HepG2 (cell line): Measurements from ENCODE around the gene WDR83. TPM values are rescaled to one million over a fixed set of nuclear protein-coding genes. Genes with fewer than 3 reads are reported as not detected.

Experiments
- ARNT ChIP-seq: fragments of 450-650 bp; IDR thresholded peaks from 2 replicates; pipeline ENCODE4 v1.6.1; 2017
- CENPBD1 ChIP-seq: sonication (generic); formaldehyde crosslinking; IDR thresholded peaks from 2 replicates; pipeline ENCODE4 v1.8.0; 2022; ENCODE audit warnings: missing genetic modification reagents, low read depth, mild to moderate bottlenecking, borderline replicate concordance
- GFI1 ChIP-seq: sonication (generic); formaldehyde crosslinking; IDR thresholded peaks from 2 replicates; pipeline ENCODE4 v1.5.0; 2020; ENCODE audit warnings: missing genetic modification reagents, mild to moderate bottlenecking, borderline replicate concordance
- HHEX ChIP-seq: IDR thresholded peaks from 2 replicates; pipeline ENCODE4 v1.6.1; 2016; ENCODE audit warnings: control low read depth
- NAIF1 ChIP-seq: sonication (generic); formaldehyde crosslinking; IDR thresholded peaks from 2 replicates; pipeline ENCODE4 v1.5.0; 2020; ENCODE audit warnings: mild to moderate bottlenecking, missing genetic modification reagents, borderline replicate concordance
- NCOA5 ChIP-seq: sonication (generic); formaldehyde crosslinking; IDR thresholded peaks from 2 replicates; pipeline ENCODE4 v1.4.0; 2020; ENCODE audit warnings: missing genetic modification reagents
- PAWR ChIP-seq: sonication (generic); formaldehyde crosslinking; IDR thresholded peaks from 2 replicates; pipeline ENCODE4 v1.4.0; 2020; ENCODE audit warnings: missing genetic modification reagents, mild to moderate bottlenecking, borderline replicate concordance
- PREB ChIP-seq: sonication (generic); formaldehyde crosslinking; IDR thresholded peaks from 2 replicates; pipeline ENCODE4 v1.4.0; 2020; ENCODE audit warnings: missing genetic modification reagents
- RARA ChIP-seq: IDR thresholded peaks from 2 replicates; pipeline ENCODE4 v1.6.1; 2016; ENCODE audit warnings: missing genetic modification reagents, missing compliant biosample characterization
- RBFOX2 ChIP-seq: fragments of 200-400 bp; formaldehyde crosslinking; IDR thresholded peaks from 2 replicates; pipeline ENCODE4 v1.6.1; 2017; ENCODE audit warnings: low read depth, mild to moderate bottlenecking, low read length
- SMAD1 ChIP-seq: sonication (generic); formaldehyde crosslinking; IDR thresholded peaks from 2 replicates; pipeline ENCODE4 v1.4.0; 2020; ENCODE audit warnings: missing genetic modification reagents, low read depth, mild to moderate bottlenecking, borderline replicate concordance
- SMAD3 ChIP-seq: sonication (generic); formaldehyde crosslinking; IDR thresholded peaks from 2 replicates; pipeline ENCODE4 v1.4.0; 2020; ENCODE audit warnings: missing genetic modification reagents
- TBL1XR1 ChIP-seq: fragments of 150-350 bp; IDR thresholded peaks from 2 replicates; pipeline ENCODE4 v1.6.1; 2014; ENCODE audit warnings: borderline replicate concordance, low read length; ENCODE audit not compliant: partially characterized antibody
- ZBTB44 ChIP-seq: sonication (generic); formaldehyde crosslinking; IDR thresholded peaks from 2 replicates; pipeline ENCODE4 v1.4.0; 2020; ENCODE audit warnings: missing genetic modification reagents
- ZBTB7A ChIP-seq: sonication (generic); formaldehyde crosslinking; IDR thresholded peaks from 2 replicates; pipeline ENCODE4 v1.8.0; 2022; ENCODE audit warnings: mild to moderate bottlenecking, missing genetic modification reagents
- ZC3H4 ChIP-seq: sonication (generic); formaldehyde crosslinking; IDR thresholded peaks from 2 replicates; pipeline ENCODE4 v1.4.0; 2020; ENCODE audit warnings: missing genetic modification reagents, borderline replicate concordance
- ZMAT3 ChIP-seq: sonication (generic); formaldehyde crosslinking; conservative IDR thresholded peaks from 2 replicates; pipeline ENCODE4 v1.7.0; 2021; ENCODE audit warnings: missing genetic modification reagents
- ZNF180 ChIP-seq: sonication (generic); formaldehyde crosslinking; IDR thresholded peaks from 2 replicates; pipeline ENCODE4 v1.4.0; 2020; ENCODE audit warnings: low read depth, missing genetic modification reagents, borderline replicate concordance
- ZNF274 ChIP-seq: sonication (generic); formaldehyde crosslinking; IDR thresholded peaks from 2 replicates; pipeline ENCODE4 v1.5.1; 2020; ENCODE audit warnings: mild to moderate bottlenecking, missing genetic modification reagents
- ZNF530 ChIP-seq: sonication (generic); formaldehyde crosslinking; IDR thresholded peaks from 2 replicates; pipeline ENCODE4 v1.5.0; 2020; ENCODE audit warnings: low read depth, mild to moderate bottlenecking, missing genetic modification reagents
- ZNF558 ChIP-seq: sonication (generic); formaldehyde crosslinking; IDR thresholded peaks from 2 replicates; pipeline ENCODE4 v1.9.0; 2022; ENCODE audit warnings: mild to moderate bottlenecking, missing genetic modification reagents, borderline replicate concordance
- ZNF703 ChIP-seq: sonication (generic); formaldehyde crosslinking; IDR thresholded peaks from 2 replicates; pipeline ENCODE4 v1.5.1; 2020; ENCODE audit warnings: missing genetic modification reagents, mild to moderate bottlenecking, moderate library complexity, borderline replicate concordance
- ZNF740 ChIP-seq: sonication (generic); formaldehyde crosslinking; IDR thresholded peaks from 2 replicates; pipeline ENCODE4 v1.4.0; 2020; ENCODE audit warnings: missing genetic modification reagents
- polyA plus RNA-seq, 8 experiments: library from polyadenylated mRNA; depleted of rRNA in 3 of 8; stranded (reverse) in 7 of 8; unstranded in 1 of 8; fragments of >200 nt; fragmentation: Illumina TruSeq in 4 of 8; extraction: Trizol in 4 of 8; gene quantifications; 2 replicates each; pipeline versions ENCODE4 v1.2.1 to v1.2.3, GENCODE V29; 2011 to 2016; ENCODE audit warnings: low read depth in 4 of 8, missing spikeins in 1 of 8, mixed read lengths in 1 of 8; ENCODE audit not compliant: insufficient read depth in 1 of 8
- total RNA-seq, 5 experiments: library from RNA; depleted of rRNA; stranded (reverse); fragments of >200 nt; fragmentation: Illumina TruSeq; extraction: Trizol; gene quantifications; 2 replicates each; pipeline ENCODE4 v1.2.3, GENCODE V29; 2016; ENCODE audit warnings: low read depth in 1 of 5

Gene WDR83
- total and polyA plus RNA-seq, 2 of the 13 experiments (the other 11 are each of a cell fraction or from before 2014, with no cell fraction given): 4.5 to 10.7 TPM

- TF ChIP-seq SMAD3 (peak; percentile 51), PAWR (CRISPR knock-in tag) (peak; percentile 54; the same call in 1 of the 2 replicates), RARA (CRISPR knock-in tag) (0 out of 2 replicates have a peak, but pooled peaks have one; percentile 3), ZBTB7A (CRISPR knock-in tag) (no peak), ZBTB44 (CRISPR knock-in tag) (no peak), GFI1 (CRISPR knock-in tag) (no peak; the same call in 1 of the 2 replicates), HHEX (CRISPR knock-in tag) (no peak), SMAD1 (CRISPR knock-in tag) (0 out of 2 replicates have a peak, but pooled peaks have one; percentile 60), NCOA5 (CRISPR knock-in tag) (no peak), ZNF703 (CRISPR knock-in tag) (peak; percentile 74; the same call in 1 of the 2 replicates), CENPBD1 (no peak), TBL1XR1 (no peak), ZNF274 (CRISPR knock-in tag) (no peak; the same call in 1 of the 2 replicates), ZNF530 (CRISPR knock-in tag) (no peak), ARNT (no peak), PREB (no peak), ZC3H4 (CRISPR knock-in tag) (peak; percentile 45; the same call in 1 of the 2 replicates), ZNF558 (CRISPR knock-in tag) (peak; percentile 84; the same call in 1 of the 2 replicates), NAIF1 (CRISPR knock-in tag) (no peak), RBFOX2 (peak; percentile 92), ZNF180 (CRISPR knock-in tag) (no peak), ZMAT3 (no peak), ZNF740 (no peak)
Measured at GRCh38 chr19:12681074-12681987, 14.7 kb downstream of the WDR83 start, which contains the start of gene DHPS (continued).
